HCT116 (cell line): Measurements from ENCODE around the gene STC2. TPM values are rescaled to one million over a fixed set of nuclear protein-coding genes. Genes with fewer than 3 reads are reported as not detected.

Source experiments
- ATAC-seq: fragments of 200-7000 bp; cut with Tn5 transposase; 2 replicates; pipeline ENCODE4 v1.9.1; 2020; ENCODE audit warnings: mild to moderate bottlenecking, moderate library complexity
- BruUV-seq: library from RNA; stranded (reverse); fragments of 400-500 nt; replicated peaks from 2 replicates; lab custom pipeline; 2021; lab: Mats Ljungman, UMichigan
- CTCF ChIA-PET: fragments of 300-600 bp; sonication (Branson Sonifier 250); formaldehyde crosslinking; loops from one replicate; lab custom pipeline; 2021; ENCODE audit warnings: antibody characterized with exemption; lab: Charles Lee
- POLR2A ChIA-PET: fragments of 300-600, 350-600 bp; sonication (Branson Sonifier 250); formaldehyde crosslinking; loops from one replicate; lab custom pipeline; 2021; ENCODE audit warnings: antibody characterized with exemption; lab: Charles Lee
- RAD21 ChIA-PET, 2 experiments: fragments of 300-600 bp; sonication (Branson Sonifier 250); formaldehyde crosslinking; loops; one replicate each; lab custom pipeline; 2023; ENCODE audit warnings: low total read pairs in 2 of 2; ENCODE audit not compliant: uncharacterized antibody in 2 of 2, unreplicated experiment in 2 of 2, low non-redundant PET in 1 of 2; lab: Charles Lee
- DNase-seq: peaks from one replicate; pipeline ENCODE4 v3.0.0-alpha.2; 2010; ENCODE audit warnings: low read depth, low spot score
- H2AFZ ChIP-seq: fragments of 200-600 bp; shearing (Covaris generic), sonication (generic); 2 replicates; pipeline ENCODE4 v1.6.1; 2017; ENCODE audit warnings: low read depth, mixed run types, mixed read lengths, antibody characterized with exemption, low read length; ENCODE audit not compliant: poor library complexity, severe bottlenecking
- H3K27ac ChIP-seq: 2 replicates; pipeline ENCODE4 v1.5.1; 2012; ENCODE audit warnings: low read depth, low read length
- H3K27me3 ChIP-seq: fragments of 200-600 bp; sonication (generic); 2 replicates; pipeline ENCODE4 v1.6.1; 2016; ENCODE audit warnings: mixed run types, low read length, mixed read lengths; ENCODE audit not compliant: insufficient read depth
- H3K36me3 ChIP-seq, 2 experiments: fragments of 200-500 bp in 1 of 2; fragments of 200-600 bp in 1 of 2; sonication (Bioruptor generic) in 1 of 2; sonication (generic) in 1 of 2; 2 replicates each; pipeline versions ENCODE4 v1.5.1 to v1.6.1; 2014 to 2016; ENCODE audit warnings: low read length in 2 of 2, inconsistent platforms in 1 of 2, mixed read lengths in 1 of 2, mixed run types in 1 of 2; ENCODE audit not compliant: insufficient read depth in 2 of 2, control insufficient read depth in 1 of 2
- H3K4me1 ChIP-seq, 2 experiments: fragments of 200-600 bp in 1 of 2; sonication (generic) in 1 of 2; 2 replicates each; pipeline versions ENCODE4 v1.5.1 to v1.6.1; 2012 to 2017; ENCODE audit warnings: low read length in 2 of 2, inconsistent platforms in 1 of 2, mild to moderate bottlenecking in 1 of 2, mixed read lengths in 1 of 2, mixed run types in 1 of 2, moderate library complexity in 1 of 2; ENCODE audit not compliant: insufficient read depth in 2 of 2, control insufficient read depth in 1 of 2
- H3K4me2 ChIP-seq: fragments of 200-600 bp; sonication (generic); 2 replicates; pipeline ENCODE4 v1.6.1; 2017; ENCODE audit warnings: mixed run types, low read length, mixed read lengths
- H3K4me3 ChIP-seq, 2 experiments: fragments of 200-600 bp in 1 of 2; sonication (generic) in 1 of 2; replicated peaks in 1 of 2; 2 replicates each; pipeline ENCODE4 v1.5.1; 2011 to 2016; ENCODE audit warnings: low read length in 2 of 2, control low read depth in 1 of 2, low read depth in 1 of 2, mild to moderate bottlenecking in 1 of 2, mixed read lengths in 1 of 2, mixed run types in 1 of 2
- H3K79me2 ChIP-seq: fragments of 200-600 bp; sonication (generic); 2 replicates; pipeline ENCODE4 v1.6.1; 2017; ENCODE audit warnings: mild to moderate bottlenecking, mixed run types, low read length, moderate library complexity, mixed read lengths; ENCODE audit not compliant: insufficient read depth
- H3K9ac ChIP-seq: fragments of 200-600 bp; sonication (generic); 2 replicates; pipeline ENCODE4 v1.6.1; 2016; ENCODE audit warnings: low read length, mixed read lengths
- H3K9me2 ChIP-seq: fragments of 200-600 bp; sonication (generic), shearing (Covaris generic); 2 replicates; pipeline ENCODE4 v1.6.1; 2017; ENCODE audit warnings: mixed run types, mild to moderate bottlenecking, moderate library complexity; ENCODE audit not compliant: insufficient read depth
- H3K9me3 ChIP-seq, 2 experiments: fragments of 200-500 bp in 1 of 2; fragments of 200-600 bp in 1 of 2; sonication (Bioruptor generic) in 1 of 2; sonication (generic) in 1 of 2; 2 replicates each; pipeline ENCODE4 v1.6.1; 2014 to 2017; ENCODE audit warnings: low read length in 2 of 2, mixed read lengths in 2 of 2, inconsistent platforms in 1 of 2, low read depth in 1 of 2, mild to moderate bottlenecking in 1 of 2, mixed run types in 1 of 2, moderate library complexity in 1 of 2; ENCODE audit not compliant: control insufficient read depth in 1 of 2, insufficient read depth in 1 of 2
- H4K20me1 ChIP-seq: fragments of 200-600 bp; sonication (generic), shearing (Covaris generic); 2 replicates; pipeline ENCODE4 v1.6.1; 2017; ENCODE audit warnings: mixed run types, mild to moderate bottlenecking, moderate library complexity; ENCODE audit not compliant: insufficient read depth
- JUND ChIP-seq: IDR thresholded peaks from 2 replicates; pipeline ENCODE4 v1.6.1; 2012
- RAD21 ChIP-seq: IDR thresholded peaks from 2 replicates; pipeline ENCODE4 v1.6.1; 2012; ENCODE audit warnings: low read depth, mild to moderate bottlenecking
- SP1 ChIP-seq: IDR thresholded peaks from 2 replicates; pipeline ENCODE4 v1.6.1; 2012; ENCODE audit warnings: low read depth
- ZFX ChIP-seq: fragments of 450-650 bp; IDR thresholded peaks from 2 replicates; pipeline ENCODE4 v1.6.1; 2017
- ZNF274 ChIP-seq: fragments of 200-500 bp; sonication (Bioruptor generic); IDR thresholded peaks from 2 replicates; pipeline ENCODE4 v1.6.1; 2014; ENCODE audit warnings: mild to moderate bottlenecking, low read depth, low read length, inconsistent platforms
- intact Hi-C: fragments of 100-400 bp; cut with micrococcal nuclease; formaldehyde crosslinking; loops from 2 replicates; pipeline ENCODE4 v1.10.0; 2022
- total RNA-seq: library from RNA; stranded (reverse); gene quantifications from one replicate; pipeline ENCODE4 v1.2.1, GENCODE V29; 2021; ENCODE audit not compliant: unreplicated experiment

Gene STC2
- total RNA-seq, 1 experiment from 2014 or later = 97.3 TPM

DNA sequence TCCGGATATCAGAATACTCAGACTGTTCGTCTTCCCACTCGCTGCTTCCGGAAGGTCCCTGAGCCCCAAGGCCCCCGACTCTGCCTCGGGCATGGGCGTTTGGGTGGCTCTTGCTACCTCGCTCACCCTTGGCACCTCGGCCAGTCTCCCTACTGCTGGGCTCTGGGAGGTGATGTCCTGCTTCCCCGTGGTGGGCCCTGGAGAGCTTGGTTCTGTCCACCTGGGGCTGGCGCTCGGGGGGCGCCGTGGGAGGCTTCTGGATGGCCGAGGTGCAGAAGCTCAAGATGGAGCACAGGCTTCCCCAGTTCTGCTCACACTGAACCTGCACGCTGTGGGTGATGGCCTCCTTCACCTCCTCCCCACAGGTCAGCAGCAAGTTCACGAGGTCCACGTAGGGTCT, 10.4 kb downstream of the STC2 start:
- intact Hi-C loops = no loop called here
- Histone ChIP-seq H3K4me2 (no peak overlapping the region), H3K36me3 (peaks cover 35 to 61% of the 10 kb centered on the region in 2 experiments), H3K27ac (no peak overlapping the region), H3K4me1 (no peaks in the 10 kb centered on the region), H3K27me3 (no peaks in the 10 kb centered on the region), H3K9ac (no peak overlapping the region), H3K79me2 (peaks cover 6% of the 10 kb centered on the region; the same call in 1 of the 2 replicates), H4K20me1 (no peaks in the 10 kb centered on the region; the same call in 1 of the 2 replicates), H2AFZ (no peak overlapping the region), H3K9me2 (no peaks in the 10 kb centered on the region), H3K4me3 (no peak overlapping the region), H3K9me3 (no peaks in the 10 kb centered on the region)
- CTCF ChIA-PET = no interaction called here
- TF ChIP-seq ZNF274 (no peak), SP1 (no peak), ZFX (no peak)
- ATAC-seq (no peak), DNase-seq (no peak)
- no TSS peak for BruUV-seq
- RAD21 ChIA-PET = no interaction called here
- POLR2A ChIA-PET = interaction anchor here (7.1 kb wide), 1 partner anchor 11 kb away, joined by 65 read pairs; the partner anchor contains the start of gene STC2

DNA sequence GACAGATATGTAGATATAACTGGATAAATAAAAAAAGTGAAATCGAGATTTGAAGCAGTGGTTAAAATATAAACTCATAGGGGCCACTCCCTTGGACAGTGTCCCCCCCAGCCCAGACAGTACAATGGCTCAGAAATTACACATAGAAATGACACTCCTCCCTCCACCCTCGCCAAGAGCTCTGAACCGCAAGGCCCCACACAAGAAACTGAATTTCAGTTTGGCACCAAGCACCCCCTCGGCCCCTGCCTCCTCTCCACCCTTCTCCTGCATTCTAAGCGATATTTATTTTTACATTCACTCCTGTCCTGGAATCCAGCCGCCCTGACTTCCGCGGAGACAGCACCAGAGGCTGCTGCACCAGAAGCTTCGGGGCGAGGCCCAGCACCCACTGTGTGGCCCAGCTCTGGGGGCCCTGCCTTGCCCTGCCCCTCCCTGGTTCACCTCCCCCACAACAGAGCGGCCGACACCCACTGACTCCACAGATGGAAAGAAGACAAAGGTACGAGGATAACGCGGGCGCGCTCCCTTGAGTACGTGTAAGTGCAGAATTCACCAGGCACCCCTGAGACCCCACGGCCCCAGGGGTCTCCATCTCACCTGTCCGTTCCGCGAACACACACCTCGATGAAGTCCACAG, 11.0 kb downstream of the STC2 start:
- H2AFZ ChIP-seq = no peak overlapping the region
- 0 out of 2 replicates have a peak, but pooled peaks cover under 1% of the 10 kb centered on the region for H3K79me2 ChIP-seq
- ATAC-seq (no peak), DNase-seq (no peak)
- H3K9me2 ChIP-seq = no peaks in the 10 kb centered on the region
- POLR2A ChIA-PET = interaction anchor here (0.7 to 7.1 kb wide), 2 partner anchors 12 to 165 kb away, joined by 3 to 65 read pairs; partner anchors contain the start of gene STC2
- no peaks in the 10 kb centered on the region for H3K4me1 ChIP-seq
- peaks cover 31 to 54% of the 10 kb centered on the region in 2 experiments for H3K36me3 ChIP-seq
- H3K4me3 ChIP-seq = no peak overlapping the region
- H3K4me2 ChIP-seq = no peak overlapping the region
- H3K27me3 ChIP-seq = no peaks in the 10 kb centered on the region
- H3K9ac ChIP-seq = no peak overlapping the region
- RAD21 ChIA-PET = no interaction called here
- CTCF ChIA-PET = interaction anchor here (1.1 to 2.1 kb wide), 2 partner anchors 23 to 256 kb away, joined by 3 to 7 read pairs; no protein-coding TSS in a partner anchor
- H3K9me3 ChIP-seq = no peaks in the 10 kb centered on the region
- TSS peak; percentile 12 for BruUV-seq
- peak; percentile 15; the same call in 1 of the 2 replicates for TF ChIP-seq JUND
- no peak for TF ChIP-seq RAD21
- no peaks in the 10 kb centered on the region; the same call in 1 of the 2 replicates for H4K20me1 ChIP-seq
- intact Hi-C loops = no loop called here
- no peak overlapping the region for H3K27ac ChIP-seq
